DND-41 (cell line): ENCODE measurements around the gene VEGFA.

ENCODE experiments used
- ATAC-seq: fragments of 200-7000 bp; cut with Tn5 transposase; 3 replicates; pipeline ENCODE4 v1.9.1; 2021; ENCODE audit warnings: low read depth; ENCODE audit not compliant: insufficient read depth
- DNase-seq: peaks from one replicate; pipeline ENCODE4 v3.0.0-alpha.2; 2020
- H2AFZ ChIP-seq: 2 replicates; pipeline ENCODE4 v1.6.0; 2012; ENCODE audit warnings: low read depth, low read length
- H3K27ac ChIP-seq: 2 replicates; pipeline ENCODE4 v1.5.1; 2012; ENCODE audit warnings: low read length, inconsistent platforms
- H3K27me3 ChIP-seq: fragments of 200-600 bp; sonication (generic); 2 replicates; pipeline ENCODE4 v1.6.0; 2012; ENCODE audit warnings: low read length, mild to moderate bottlenecking, inconsistent platforms; ENCODE audit not compliant: insufficient read depth, poor library complexity
- H3K36me3 ChIP-seq: 2 replicates; pipeline ENCODE4 v1.5.1; 2012; ENCODE audit warnings: low read length, inconsistent platforms; ENCODE audit not compliant: insufficient read depth
- H3K4me1 ChIP-seq: 2 replicates; pipeline ENCODE4 v1.5.1; 2012; ENCODE audit warnings: mild to moderate bottlenecking, low read length; ENCODE audit not compliant: insufficient read depth
- H3K4me2 ChIP-seq: 2 replicates; pipeline ENCODE4 v1.6.0; 2012; ENCODE audit warnings: mild to moderate bottlenecking, moderate library complexity, low read length, inconsistent platforms; ENCODE audit not compliant: insufficient read depth
- H3K4me3 ChIP-seq, 2 experiments: fragments of 200-600 bp in 1 of 2; shearing (Covaris generic) in 1 of 2; 2 replicates each; pipeline ENCODE4 v1.5.1; 2012 to 2016; ENCODE audit warnings: inconsistent platforms in 2 of 2, low read length in 2 of 2, mild to moderate bottlenecking in 2 of 2, low read depth in 1 of 2, moderate library complexity in 1 of 2
- H3K79me2 ChIP-seq: 2 replicates; pipeline ENCODE4 v1.6.0; 2012; ENCODE audit warnings: low read length, inconsistent platforms; ENCODE audit not compliant: insufficient read depth
- H3K9ac ChIP-seq: 2 replicates; pipeline ENCODE4 v1.6.0; 2012; ENCODE audit warnings: low read depth, mild to moderate bottlenecking, inconsistent platforms, low read length, moderate library complexity
- H3K9me3 ChIP-seq: 2 replicates; pipeline ENCODE4 v1.5.1; 2012; ENCODE audit warnings: low read length, moderate library complexity, mild to moderate bottlenecking, inconsistent platforms; ENCODE audit not compliant: insufficient read depth, severe bottlenecking
- H4K20me1 ChIP-seq: 2 replicates; pipeline ENCODE4 v1.6.0; 2012; ENCODE audit warnings: low read length; ENCODE audit not compliant: insufficient read depth
- EZH2 ChIP-seq: IDR thresholded peaks from 3 replicates; pipeline ENCODE4 v1.6.1; 2012; ENCODE audit warnings: borderline replicate concordance, low read depth, mild to moderate bottlenecking, moderate library complexity, low read length, inconsistent platforms; ENCODE audit not compliant: severe bottlenecking
- TF ChIP-seq, protein P1 (sequence below): IDR thresholded peaks from 2 replicates; pipeline ENCODE4 v1.5.1; 2012; ENCODE audit warnings: borderline replicate concordance, low read length, moderate library complexity, mild to moderate bottlenecking; ENCODE audit not compliant: poor library complexity, severe bottlenecking; ENCODE audit errors: extremely low read depth

VEGFA gene

DNA sequence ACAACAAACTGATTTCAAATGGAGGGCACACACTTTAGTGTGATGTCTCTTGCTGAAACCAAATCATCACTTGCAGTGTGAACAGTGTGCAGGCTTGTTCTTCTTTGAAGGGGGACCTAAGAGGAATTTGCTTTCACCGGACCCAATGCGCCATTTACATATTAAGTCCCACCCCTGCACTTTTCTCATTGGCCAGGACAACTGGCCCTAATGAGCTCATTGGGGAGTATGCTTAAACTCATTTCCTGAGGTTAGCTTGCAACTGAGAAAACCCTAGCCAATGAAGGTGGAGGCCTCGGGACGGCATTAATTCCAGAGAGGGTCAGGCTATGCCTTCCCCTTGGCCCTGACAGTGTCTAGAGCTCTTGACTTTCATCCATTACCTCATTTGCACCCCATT is 58.7 kb downstream of the VEGFA start:
- H4K20me1 ChIP-seq, result no peaks in the 10 kb centered on the region
- no peak overlapping the region for H3K4me3 ChIP-seq
- H3K4me1 ChIP-seq, result no peaks in the 10 kb centered on the region
- no peaks in the 10 kb centered on the region for H3K36me3 ChIP-seq
- H3K9ac ChIP-seq, result no peak overlapping the region
- H3K9me3 ChIP-seq, result no peaks in the 10 kb centered on the region
- DNase-seq (no peak), ATAC-seq (0 out of 3 replicates have a peak, but pooled peaks have one; percentile 42)
- H3K27ac ChIP-seq, result no peak overlapping the region
- no peaks in the 10 kb centered on the region for H3K79me2 ChIP-seq
- peaks cover 21% of the 10 kb centered on the region for H3K27me3 ChIP-seq
- H3K4me2 ChIP-seq, result no peak overlapping the region
- H2AFZ ChIP-seq, result no peak overlapping the region
- no peak for TF ChIP-seq EZH2
- TF ChIP-seq, protein P1, sequence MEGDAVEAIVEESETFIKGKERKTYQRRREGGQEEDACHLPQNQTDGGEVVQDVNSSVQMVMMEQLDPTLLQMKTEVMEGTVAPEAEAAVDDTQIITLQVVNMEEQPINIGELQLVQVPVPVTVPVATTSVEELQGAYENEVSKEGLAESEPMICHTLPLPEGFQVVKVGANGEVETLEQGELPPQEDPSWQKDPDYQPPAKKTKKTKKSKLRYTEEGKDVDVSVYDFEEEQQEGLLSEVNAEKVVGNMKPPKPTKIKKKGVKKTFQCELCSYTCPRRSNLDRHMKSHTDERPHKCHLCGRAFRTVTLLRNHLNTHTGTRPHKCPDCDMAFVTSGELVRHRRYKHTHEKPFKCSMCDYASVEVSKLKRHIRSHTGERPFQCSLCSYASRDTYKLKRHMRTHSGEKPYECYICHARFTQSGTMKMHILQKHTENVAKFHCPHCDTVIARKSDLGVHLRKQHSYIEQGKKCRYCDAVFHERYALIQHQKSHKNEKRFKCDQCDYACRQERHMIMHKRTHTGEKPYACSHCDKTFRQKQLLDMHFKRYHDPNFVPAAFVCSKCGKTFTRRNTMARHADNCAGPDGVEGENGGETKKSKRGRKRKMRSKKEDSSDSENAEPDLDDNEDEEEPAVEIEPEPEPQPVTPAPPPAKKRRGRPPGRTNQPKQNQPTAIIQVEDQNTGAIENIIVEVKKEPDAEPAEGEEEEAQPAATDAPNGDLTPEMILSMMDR, result no peak

DNA sequence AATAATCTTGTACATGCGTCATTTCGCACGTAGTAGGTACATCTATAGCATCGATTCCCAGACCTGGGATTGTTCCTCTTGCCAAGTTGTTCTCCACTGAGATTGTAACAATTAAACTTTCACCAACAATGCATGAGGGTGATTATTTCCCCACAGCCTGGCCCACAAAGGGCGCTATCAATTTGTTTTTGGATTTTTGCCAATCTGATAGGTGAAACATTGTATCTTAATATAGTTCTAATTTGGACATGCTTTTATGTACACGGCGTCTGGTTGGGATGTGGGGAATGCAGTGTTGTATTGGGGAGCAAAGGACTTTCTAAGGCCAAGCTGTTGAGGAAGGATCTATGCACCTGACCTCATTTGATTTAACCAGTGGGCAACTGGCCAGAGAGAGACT is 59.5 kb downstream of the VEGFA start:
- H3K27ac ChIP-seq, result no peak overlapping the region
- no peaks in the 10 kb centered on the region for H4K20me1 ChIP-seq
- no peak for DNase-seq
- H3K36me3 ChIP-seq, result no peaks in the 10 kb centered on the region
- TF ChIP-seq, protein P1, result no peak
- no peak for TF ChIP-seq EZH2
- H3K27me3 ChIP-seq, result peaks cover 24% of the 10 kb centered on the region
- no peak overlapping the region for H2AFZ ChIP-seq
- H3K4me2 ChIP-seq, result no peak overlapping the region
- no peaks in the 10 kb centered on the region for H3K79me2 ChIP-seq
- ATAC-seq, result no peak
- no peaks in the 10 kb centered on the region for H3K4me1 ChIP-seq
- no peak overlapping the region for H3K9ac ChIP-seq
- no peaks in the 10 kb centered on the region for H3K9me3 ChIP-seq
- no peak overlapping the region for H3K4me3 ChIP-seq

DNA sequence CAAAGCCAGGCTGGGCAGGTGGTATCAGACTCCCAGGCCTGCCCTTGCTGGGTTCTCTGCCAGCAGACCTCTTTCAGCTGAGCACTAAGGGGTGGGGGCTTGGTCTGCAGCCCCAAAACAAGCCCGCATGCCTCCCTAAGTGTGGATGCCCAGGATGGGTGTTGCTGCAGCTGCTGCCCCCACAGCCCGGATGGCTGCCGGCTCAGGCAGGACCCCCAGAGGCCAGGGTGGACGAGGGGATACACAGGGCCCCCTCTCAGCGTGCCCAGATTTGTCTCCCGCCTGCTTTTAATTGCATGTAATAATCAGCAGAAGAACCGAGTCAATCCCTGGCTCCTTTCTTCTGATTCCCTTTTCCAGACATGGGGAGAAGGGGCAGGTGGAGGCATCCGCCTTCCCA is 60.8 kb downstream of the VEGFA start:
- no peaks in the 10 kb centered on the region for H3K36me3 ChIP-seq
- H2AFZ ChIP-seq, result no peak overlapping the region
- peaks cover 3% of the 10 kb centered on the region; the same call in 1 of the 2 replicates for H4K20me1 ChIP-seq
- no peak overlapping the region for H3K4me3 ChIP-seq
- H3K9ac ChIP-seq, result no peak overlapping the region
- H3K4me1 ChIP-seq, result no peaks in the 10 kb centered on the region
- no peak for ATAC-seq
- H3K9me3 ChIP-seq, result no peaks in the 10 kb centered on the region
- no peak overlapping the region for H3K4me2 ChIP-seq
- no peak overlapping the region for H3K27ac ChIP-seq
- DNase-seq, result no peak
- peaks cover 21% of the 10 kb centered on the region for H3K27me3 ChIP-seq
- TF ChIP-seq, protein P1, result no peak
- no peak for TF ChIP-seq EZH2
- no peaks in the 10 kb centered on the region for H3K79me2 ChIP-seq

DNA sequence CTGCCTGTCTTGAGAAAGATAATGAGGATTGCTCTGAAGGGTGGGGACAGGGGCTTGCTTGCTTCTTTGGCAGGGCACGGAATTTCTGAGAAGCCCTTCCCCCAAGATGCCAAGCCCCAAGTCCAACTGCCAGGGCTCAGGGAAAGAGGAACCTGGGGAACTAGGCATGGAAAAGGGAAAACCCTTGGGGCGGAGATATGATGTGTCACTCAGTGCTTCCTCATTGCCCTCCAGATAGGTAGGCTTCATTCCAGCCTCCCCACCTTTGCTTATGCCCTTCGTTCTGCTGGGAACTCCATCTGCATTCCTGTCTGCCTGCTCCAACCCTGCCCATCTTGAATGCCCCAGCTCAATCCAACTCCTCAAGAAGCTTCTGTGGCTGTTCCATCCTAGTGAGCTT is 61.2 kb downstream of the VEGFA start:
- TF ChIP-seq, protein P1, result no peak
- TF ChIP-seq EZH2, result no peak
- H3K27me3 ChIP-seq, result peaks cover 24% of the 10 kb centered on the region
- H3K9ac ChIP-seq, result no peak overlapping the region
- H3K9me3 ChIP-seq, result no peaks in the 10 kb centered on the region
- H3K79me2 ChIP-seq, result no peaks in the 10 kb centered on the region
- no peak for ATAC-seq
- H3K36me3 ChIP-seq, result no peaks in the 10 kb centered on the region
- no peak overlapping the region for H2AFZ ChIP-seq
- H3K4me1 ChIP-seq, result no peaks in the 10 kb centered on the region
- H3K27ac ChIP-seq, result no peak overlapping the region
- no peak overlapping the region for H3K4me2 ChIP-seq
- no peak overlapping the region for H3K4me3 ChIP-seq
- peaks cover 5% of the 10 kb centered on the region; the same call in 1 of the 2 replicates for H4K20me1 ChIP-seq
- no peak for DNase-seq
